Mesendoderm (in vitro differentiated cells): ENCODE results near the gene ZNF667.
A peak's percentile ranks its signal among the peaks of the same experiment; 100 is the strongest.

Experiments
- DNase-seq: peaks from one replicate; pipeline ENCODE4 v3.0.0; 2013
- H2AK5ac ChIP-seq: 2 replicates; pipeline ENCODE4 v1.6.1; 2013; ENCODE audit warnings: low read length, inconsistent platforms
- H2BK120ac ChIP-seq: 2 replicates; pipeline ENCODE4 v1.6.1; 2013; ENCODE audit warnings: low read depth, mild to moderate bottlenecking, low read length, moderate library complexity, mixed read lengths
- H2BK15ac ChIP-seq: replicated peaks from 2 replicates; pipeline ENCODE4 v1.6.1; 2013; ENCODE audit warnings: low read depth, mild to moderate bottlenecking, moderate library complexity
- H2BK5ac ChIP-seq: 2 replicates; pipeline ENCODE4 v1.6.1; 2013; ENCODE audit warnings: low read length, inconsistent platforms
- H3K18ac ChIP-seq: 2 replicates; pipeline ENCODE4 v1.6.1; 2013; ENCODE audit warnings: mild to moderate bottlenecking, low read length, mixed read lengths
- H3K23ac ChIP-seq: one replicate; pipeline ENCODE4 v1.6.1; 2013; ENCODE audit warnings: low read length
- H3K27ac ChIP-seq: 2 replicates; pipeline ENCODE4 v1.5.1; 2013; ENCODE audit warnings: low read depth, mild to moderate bottlenecking, inconsistent platforms, low read length, moderate library complexity
- H3K27me3 ChIP-seq: 2 replicates; pipeline ENCODE4 v1.6.1; 2013; ENCODE audit warnings: low read length, control low read depth, mild to moderate bottlenecking, inconsistent platforms; ENCODE audit not compliant: insufficient read depth, poor library complexity
- H3K36me3 ChIP-seq: 2 replicates; pipeline ENCODE4 v1.6.1; 2013; ENCODE audit warnings: low read length, inconsistent platforms; ENCODE audit not compliant: control insufficient read depth, insufficient read depth
- H3K4ac ChIP-seq: one replicate; pipeline ENCODE4 v1.6.1; 2013; ENCODE audit warnings: low read depth, mild to moderate bottlenecking, low read length, moderate library complexity
- H3K4me1 ChIP-seq: 2 replicates; pipeline ENCODE4 v1.6.1; 2013; ENCODE audit warnings: low read depth, low read length, inconsistent platforms; ENCODE audit not compliant: control insufficient read depth
- H3K4me2 ChIP-seq: 2 replicates; pipeline ENCODE4 v1.6.1; 2013; ENCODE audit warnings: low read length
- H3K4me3 ChIP-seq: 2 replicates; pipeline ENCODE4 v1.5.1; 2013; ENCODE audit warnings: mild to moderate bottlenecking, low read length
- H3K56ac ChIP-seq: one replicate; pipeline ENCODE4 v1.6.1; 2013; ENCODE audit warnings: low read length
- H3K79me1 ChIP-seq: 2 replicates; pipeline ENCODE4 v1.6.1; 2013; ENCODE audit warnings: low read length, inconsistent platforms
- H3K79me2 ChIP-seq: 2 replicates; pipeline ENCODE4 v1.6.1; 2013; ENCODE audit warnings: mild to moderate bottlenecking, low read length; ENCODE audit not compliant: control insufficient read depth, insufficient read depth
- H3K9ac ChIP-seq: 2 replicates; pipeline ENCODE4 v1.6.1; 2013; ENCODE audit warnings: low read length, inconsistent platforms
- H4K5ac ChIP-seq: one replicate; pipeline ENCODE4 v1.6.1; 2013; ENCODE audit warnings: low read length
- H4K8ac ChIP-seq: one replicate; pipeline ENCODE4 v1.6.1; 2013; ENCODE audit warnings: low read depth, mild to moderate bottlenecking, control low read depth, low read length, moderate library complexity
- WGBS: extraction: QIAGEN DNeasy Blood & Tissue Kit; methylation state at CpG from one replicate; pipeline ENCODE4 v1.1.7; 2013; ENCODE audit warnings: low lambda C conversion rate, missing lambda C conversion rate; ENCODE audit not compliant: insufficient coverage; ENCODE audit errors: extremely low coverage; 5-methylcytosine and 5-hydroxymethylcytosine counted together

ZNF667 gene

DNA sequence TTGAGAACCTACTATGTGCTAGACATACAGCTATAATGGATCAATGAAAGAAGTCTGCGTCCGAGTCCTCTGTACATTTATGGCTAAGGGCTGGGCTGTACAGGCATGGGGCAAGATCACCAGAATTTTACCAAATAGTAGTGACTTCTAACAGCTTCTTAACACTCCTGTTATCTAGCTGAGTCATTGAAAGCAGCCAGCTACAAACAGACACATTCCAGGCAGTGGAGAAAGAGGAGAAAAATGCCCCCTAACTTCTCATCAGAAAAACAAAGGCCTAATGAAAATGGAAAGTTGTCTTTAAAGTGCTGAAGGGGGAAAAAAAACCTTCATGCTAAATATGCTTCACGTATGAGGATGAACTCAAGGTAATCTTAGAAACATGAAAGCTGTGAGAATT is 14.3 kb upstream of the ZNF667 start:
- Histone ChIP-seq H3K4me3 (no peak overlapping the region), H3K23ac (no peak overlapping the region), H3K18ac (no peak overlapping the region)

DNA sequence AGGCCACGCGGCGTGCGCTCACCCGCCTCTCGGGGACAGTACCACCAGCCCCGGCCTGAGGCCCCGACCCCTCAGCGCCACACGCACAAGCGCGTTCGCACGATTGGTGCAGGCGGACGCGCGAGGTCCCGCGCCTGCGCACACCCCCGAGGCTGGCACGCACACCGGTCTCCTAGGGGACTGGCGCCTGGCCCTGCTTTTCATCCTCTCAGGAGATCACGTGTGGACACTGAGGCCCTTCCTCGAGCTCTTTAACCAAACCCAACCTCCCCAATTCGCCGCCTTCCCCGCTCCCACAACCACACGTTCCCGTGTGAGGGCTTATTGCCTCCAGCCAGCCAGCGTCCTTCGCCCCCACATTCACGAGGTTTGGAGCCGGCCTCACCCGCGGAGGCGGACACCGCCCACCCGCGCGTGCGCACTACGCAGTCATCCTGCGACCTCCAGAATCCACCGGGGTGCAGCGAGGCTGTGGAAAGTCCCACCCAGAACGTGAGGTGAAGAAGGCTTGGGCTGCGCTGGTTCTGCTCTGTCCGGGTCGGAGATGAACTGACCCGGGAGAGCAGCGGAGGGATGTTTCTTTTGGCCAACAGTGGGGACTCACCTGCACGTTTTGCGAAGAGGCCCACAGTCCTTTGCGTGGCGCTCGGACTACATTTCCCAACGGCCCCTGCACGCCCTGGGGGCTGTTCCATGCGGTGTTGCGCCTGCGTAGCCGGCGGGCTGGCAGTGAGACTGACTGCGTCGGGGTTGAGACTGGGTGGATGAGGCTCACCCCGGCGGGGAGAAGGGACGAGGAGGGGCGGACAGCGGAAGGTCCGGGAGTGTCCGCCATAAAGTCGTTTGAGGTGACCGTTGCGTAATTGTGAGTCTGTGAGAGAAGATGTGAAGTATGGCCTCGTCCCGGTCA is 539 bp upstream of the ZNF667 start:
- Histone ChIP-seq H3K56ac (peak overlapping the region; percentile 95), H3K9ac (peak overlapping the region; percentile 87), H3K27ac (no peak overlapping the region), H3K4ac (no peak overlapping the region), H2BK120ac (no peak overlapping the region), H3K79me1 (peaks cover 17% of the 10 kb centered on the region), H3K79me2 (peaks cover 47% of the 10 kb centered on the region), H4K5ac (no peak overlapping the region), H2BK15ac (no peak overlapping the region), H3K4me3 (peak overlapping the region; percentile 85), H3K18ac (no peak overlapping the region), H4K8ac (no peak overlapping the region), H3K36me3 (no peaks in the 10 kb centered on the region), H2AK5ac (no peak overlapping the region), H3K23ac (no peak overlapping the region), H3K27me3 (no peaks in the 10 kb centered on the region), H3K4me2 (peak overlapping the region; percentile 96), H3K4me1 (no peaks in the 10 kb centered on the region), H2BK5ac (peak overlapping the region; percentile 86)
- WGBS, result no CpG with 5 or more reads among the region's 80 CpGs
- DNase-seq, result peak; percentile 97

More for the DNA sequence above, 14.3 kb upstream of the ZNF667 start:
- Histone ChIP-seq H4K5ac (no peak overlapping the region), H2BK15ac (no peak overlapping the region), H3K56ac (no peak overlapping the region), H3K27me3 (no peaks in the 10 kb centered on the region), H4K8ac (no peak overlapping the region), H3K4ac (no peak overlapping the region), H3K27ac (no peak overlapping the region), H3K36me3 (no peaks in the 10 kb centered on the region), H3K9ac (no peak overlapping the region), H2BK5ac (no peak overlapping the region), H3K79me2 (peaks cover 16% of the 10 kb centered on the region), H3K4me1 (peaks cover 6% of the 10 kb centered on the region), H2BK120ac (no peak overlapping the region), H3K79me1 (peaks cover 9% of the 10 kb centered on the region), H2AK5ac (no peak overlapping the region), H3K4me2 (no peak overlapping the region)
- DNase-seq, result peak; percentile 85
- WGBS, result no CpG with 5 or more reads among the region's 3 CpGs

GRCh38 chr19:56476093-56476492 is 1.1 kb downstream of the ZNF667 start:
- Histone ChIP-seq H3K4me3 (no peak overlapping the region), H3K23ac (no peak overlapping the region), H3K79me2 (peaks cover 36% of the 10 kb centered on the region), H3K27ac (no peak overlapping the region), H3K4me1 (no peaks in the 10 kb centered on the region), H2BK5ac (no peak overlapping the region), H3K18ac (no peak overlapping the region), H2BK15ac (no peak overlapping the region), H3K4ac (no peak overlapping the region), H2BK120ac (no peak overlapping the region), H4K5ac (no peak overlapping the region), H3K27me3 (no peaks in the 10 kb centered on the region), H2AK5ac (no peak overlapping the region), H3K4me2 (no peak overlapping the region), H3K36me3 (no peaks in the 10 kb centered on the region), H3K9ac (no peak overlapping the region), H4K8ac (no peak overlapping the region), H3K56ac (no peak overlapping the region), H3K79me1 (peaks cover 13% of the 10 kb centered on the region)
- no CpG with 5 or more reads among the region's 10 CpGs for WGBS
- no peak for DNase-seq

DNA sequence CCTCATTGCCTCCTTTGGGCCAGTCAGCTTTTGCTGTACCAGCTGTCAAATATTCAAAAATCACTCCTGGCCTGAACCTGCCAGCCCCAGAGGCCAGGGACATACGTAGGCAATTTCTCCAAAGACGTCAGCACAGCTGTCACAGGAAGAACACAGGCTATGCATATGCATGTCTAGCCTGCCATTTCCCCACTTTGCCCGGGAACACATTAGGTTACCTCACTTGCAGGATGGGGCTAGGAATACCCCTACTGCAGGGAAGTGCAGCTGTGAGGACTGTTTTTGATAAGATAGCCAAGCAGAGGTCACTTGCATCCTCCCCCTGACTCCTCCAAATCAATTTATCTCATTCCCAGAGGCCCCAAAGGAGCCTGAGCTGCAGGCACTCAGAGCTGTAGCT is 2.8 kb downstream of the ZNF667 start:
- H4K5ac ChIP-seq, result no peak overlapping the region
- H2BK15ac ChIP-seq, result no peak overlapping the region
- no peak for DNase-seq
- H2BK5ac ChIP-seq, result no peak overlapping the region
- no peaks in the 10 kb centered on the region for H3K27me3 ChIP-seq
- H3K9ac ChIP-seq, result no peak overlapping the region
- H3K27ac ChIP-seq, result no peak overlapping the region
- H3K4me1 ChIP-seq, result no peaks in the 10 kb centered on the region
- H3K79me1 ChIP-seq, result peaks cover 7% of the 10 kb centered on the region
- H4K8ac ChIP-seq, result no peak overlapping the region
- H2AK5ac ChIP-seq, result no peak overlapping the region
- H3K18ac ChIP-seq, result no peak overlapping the region
- no peak overlapping the region for H3K4me2 ChIP-seq
- no peak overlapping the region for H3K23ac ChIP-seq
- no peak overlapping the region for H3K4ac ChIP-seq
- no peak overlapping the region for H3K56ac ChIP-seq
- no CpG with 5 or more reads among the region's 3 CpGs for WGBS
- no peak overlapping the region for H2BK120ac ChIP-seq
- H3K79me2 ChIP-seq, result peaks cover 22% of the 10 kb centered on the region
- H3K4me3 ChIP-seq, result no peak overlapping the region
- H3K36me3 ChIP-seq, result no peaks in the 10 kb centered on the region

DNA sequence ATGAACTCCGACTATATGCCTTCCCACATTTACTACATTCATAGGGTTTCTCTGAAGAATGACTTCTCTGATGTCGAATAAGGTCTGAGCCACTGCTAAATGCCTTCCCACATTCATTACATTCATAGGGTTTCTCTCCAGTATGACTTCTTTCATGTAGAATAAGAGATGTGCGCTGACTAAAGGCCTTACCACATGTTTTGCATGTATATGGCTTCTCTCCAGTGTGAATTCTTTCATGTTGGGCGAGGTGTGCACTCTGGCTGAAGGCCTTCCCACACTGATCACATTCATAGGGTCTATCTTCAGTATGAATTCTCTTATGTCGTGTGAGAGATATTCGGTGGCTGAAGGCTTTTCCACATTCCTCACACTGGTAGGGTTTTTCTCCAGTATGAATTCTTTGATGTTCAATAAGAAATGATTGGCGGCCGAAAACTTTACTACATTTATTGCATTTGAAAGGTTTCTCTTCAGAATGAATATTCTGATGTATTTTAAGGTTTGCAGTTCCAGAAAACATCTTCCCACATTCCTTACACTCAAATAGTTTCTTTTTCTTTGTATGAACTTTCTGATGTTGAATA is 35.8 kb downstream of the ZNF667 start:
- H3K36me3 ChIP-seq, result no peaks in the 10 kb centered on the region
- H3K27ac ChIP-seq, result no peak overlapping the region
- no peaks in the 10 kb centered on the region for H3K79me1 ChIP-seq
- H3K79me2 ChIP-seq, result no peaks in the 10 kb centered on the region
- H4K5ac ChIP-seq, result no peak overlapping the region
- H3K18ac ChIP-seq, result no peak overlapping the region
- H3K4me1 ChIP-seq, result no peaks in the 10 kb centered on the region
- H3K23ac ChIP-seq, result no peak overlapping the region
- no CpG with 5 or more reads among the region's 8 CpGs for WGBS
- no peak overlapping the region for H2BK15ac ChIP-seq
- no peak overlapping the region for H3K9ac ChIP-seq
- H4K8ac ChIP-seq, result no peak overlapping the region
- H2BK5ac ChIP-seq, result no peak overlapping the region
- no peak overlapping the region for H3K4me2 ChIP-seq
- H3K56ac ChIP-seq, result no peak overlapping the region
- H3K27me3 ChIP-seq, result no peaks in the 10 kb centered on the region
- no peak overlapping the region for H2AK5ac ChIP-seq
- no peak overlapping the region for H3K4ac ChIP-seq
- H3K4me3 ChIP-seq, result no peak overlapping the region
- H2BK120ac ChIP-seq, result no peak overlapping the region
- peak; percentile 1 for DNase-seq
